HG02981 (cell line): ENCODE results near the gene SCYL1.

Experiments
- ATAC-seq: cut with Tn5 transposase; IDR thresholded peaks from one replicate; pipeline ENCODE4 v1.9.1; 2021; ENCODE audit warnings: mild to moderate bottlenecking, moderate library complexity; ENCODE audit not compliant: unreplicated experiment

The SCYL1 gene

GRCh38 chr11:65492637-65493366, 32.1 kb upstream of the SCYL1 start:
- ATAC-seq, result no peak

DNA sequence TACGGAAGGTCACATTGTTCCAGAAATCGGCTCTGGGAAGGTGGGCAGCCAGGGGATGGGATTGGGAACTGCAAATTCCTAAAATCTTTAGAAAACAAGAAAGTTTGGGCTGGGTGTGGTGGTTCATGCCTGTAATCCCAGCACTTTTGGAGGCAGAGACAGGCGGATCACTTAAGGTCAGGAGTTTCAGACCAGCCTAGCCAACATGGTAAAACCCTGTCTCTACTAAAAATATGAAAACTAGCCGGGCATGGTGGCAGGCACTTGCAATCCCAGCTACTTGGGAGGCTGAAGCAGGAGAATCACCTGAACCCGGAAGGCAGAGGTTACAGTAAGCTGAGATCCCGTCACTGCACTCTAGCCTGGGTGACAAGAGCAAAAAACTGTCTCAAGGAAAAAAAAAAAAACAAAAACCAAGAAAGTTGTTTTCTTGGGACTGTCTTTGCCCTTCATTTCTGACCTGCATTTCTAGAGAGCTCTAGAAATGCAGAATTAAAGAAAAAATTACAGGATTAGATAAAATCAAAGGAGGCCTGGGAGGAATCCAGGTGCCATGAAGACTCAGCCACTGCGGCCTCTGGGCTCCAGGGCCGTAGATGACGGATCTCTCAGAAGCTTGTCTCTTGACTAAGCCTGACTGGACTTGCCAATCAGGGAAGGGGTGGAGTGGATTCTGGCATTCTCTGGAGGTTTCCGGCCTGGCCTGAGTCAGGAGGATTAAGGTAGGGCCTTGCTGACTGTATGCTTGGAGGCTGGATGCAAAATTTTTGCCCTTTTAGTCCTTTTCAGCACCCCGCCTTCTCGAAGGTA, 31.3 kb upstream of the SCYL1 start:
- ATAC-seq, result no peak

DNA sequence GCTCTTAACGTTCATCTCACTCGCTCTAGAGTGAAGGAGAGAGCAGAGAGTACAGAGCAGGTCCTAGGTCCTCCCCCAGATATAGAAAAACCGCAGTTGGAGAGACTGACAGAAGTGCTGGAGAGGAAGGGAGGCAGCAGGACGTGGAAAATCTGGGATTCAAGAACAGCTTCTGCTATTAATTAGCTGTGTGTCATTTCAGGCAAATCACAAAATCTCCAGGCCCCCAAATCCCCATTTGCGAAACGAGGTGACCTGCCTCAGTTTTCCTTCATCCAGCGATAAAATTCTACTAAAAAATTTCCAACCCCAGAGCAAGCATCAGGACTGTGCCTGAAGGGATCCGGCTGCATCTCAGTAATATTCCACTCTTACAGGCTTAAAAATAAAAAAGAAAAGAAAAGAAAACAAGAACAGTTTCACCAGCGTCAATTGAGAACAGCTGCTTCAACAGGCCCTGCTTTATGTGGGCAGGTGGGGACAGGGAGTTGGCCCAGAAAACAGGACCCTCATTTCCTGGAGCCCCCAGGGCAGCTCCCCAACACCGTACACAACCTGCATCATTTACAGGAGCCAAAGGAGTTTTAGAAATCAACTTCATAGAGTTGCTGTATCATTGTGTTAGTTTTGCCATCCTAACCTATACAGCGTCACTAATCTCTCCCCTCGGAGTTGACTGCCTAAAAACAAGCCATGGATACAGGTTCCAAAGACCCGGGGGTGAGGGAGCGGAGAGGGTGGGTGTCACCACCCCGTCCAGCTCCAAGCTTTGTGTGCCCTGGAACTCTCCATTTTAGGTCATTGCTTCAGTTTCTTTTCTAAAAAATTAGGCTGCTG, 28.4 kb upstream of the SCYL1 start:
- no peak for ATAC-seq

- peak; percentile 59 for ATAC-seq
Observed at GRCh38 chr11:65497141-65498041, 27.5 kb upstream of the SCYL1 start.

GRCh38 chr11:65498042-65498726, 26.7 kb upstream of the SCYL1 start:
- ATAC-seq, result no peak

- ATAC-seq, result no peak
Observed at GRCh38 chr11:65498727-65498976, 26.2 kb upstream of the SCYL1 start.

DNA sequence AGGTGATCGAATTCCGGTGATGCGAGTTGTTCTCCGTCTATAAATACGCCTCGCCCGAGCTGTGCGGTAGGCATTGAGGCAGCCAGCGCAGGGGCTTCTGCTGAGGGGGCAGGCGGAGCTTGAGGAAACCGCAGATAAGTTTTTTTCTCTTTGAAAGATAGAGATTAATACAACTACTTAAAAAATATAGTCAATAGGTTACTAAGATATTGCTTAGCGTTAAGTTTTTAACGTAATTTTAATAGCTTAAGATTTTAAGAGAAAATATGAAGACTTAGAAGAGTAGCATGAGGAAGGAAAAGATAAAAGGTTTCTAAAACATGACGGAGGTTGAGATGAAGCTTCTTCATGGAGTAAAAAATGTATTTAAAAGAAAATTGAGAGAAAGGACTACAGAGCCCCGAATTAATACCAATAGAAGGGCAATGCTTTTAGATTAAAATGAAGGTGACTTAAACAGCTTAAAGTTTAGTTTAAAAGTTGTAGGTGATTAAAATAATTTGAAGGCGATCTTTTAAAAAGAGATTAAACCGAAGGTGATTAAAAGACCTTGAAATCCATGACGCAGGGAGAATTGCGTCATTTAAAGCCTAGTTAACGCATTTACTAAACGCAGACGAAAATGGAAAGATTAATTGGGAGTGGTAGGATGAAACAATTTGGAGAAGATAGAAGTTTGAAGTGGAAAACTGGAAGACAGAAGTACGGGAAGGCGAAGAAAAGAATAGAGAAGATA, 25.7 kb upstream of the SCYL1 start, which contains the start of gene MALAT1:
MALAT1 (plus strand) TSS at position 69 of the 736 bp plus-strand sequence.
- ATAC-seq, result no peak

- no peak for ATAC-seq
Observed at GRCh38 chr11:65499713-65500386, 25.0 kb upstream of the SCYL1 start.

DNA sequence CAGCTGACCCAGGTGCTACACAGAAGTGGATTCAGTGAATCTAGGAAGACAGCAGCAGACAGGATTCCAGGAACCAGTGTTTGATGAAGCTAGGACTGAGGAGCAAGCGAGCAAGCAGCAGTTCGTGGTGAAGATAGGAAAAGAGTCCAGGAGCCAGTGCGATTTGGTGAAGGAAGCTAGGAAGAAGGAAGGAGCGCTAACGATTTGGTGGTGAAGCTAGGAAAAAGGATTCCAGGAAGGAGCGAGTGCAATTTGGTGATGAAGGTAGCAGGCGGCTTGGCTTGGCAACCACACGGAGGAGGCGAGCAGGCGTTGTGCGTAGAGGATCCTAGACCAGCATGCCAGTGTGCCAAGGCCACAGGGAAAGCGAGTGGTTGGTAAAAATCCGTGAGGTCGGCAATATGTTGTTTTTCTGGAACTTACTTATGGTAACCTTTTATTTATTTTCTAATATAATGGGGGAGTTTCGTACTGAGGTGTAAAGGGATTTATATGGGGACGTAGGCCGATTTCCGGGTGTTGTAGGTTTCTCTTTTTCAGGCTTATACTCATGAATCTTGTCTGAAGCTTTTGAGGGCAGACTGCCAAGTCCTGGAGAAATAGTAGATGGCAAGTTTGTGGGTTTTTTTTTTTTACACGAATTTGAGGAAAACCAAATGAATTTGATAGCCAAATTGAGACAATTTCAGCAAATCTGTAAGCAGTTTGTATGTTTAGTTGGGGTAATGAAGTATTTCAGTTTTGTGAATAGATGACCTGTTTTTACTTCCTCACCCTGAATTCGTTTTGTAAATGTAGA, 24.3 kb upstream of the SCYL1 start:
- ATAC-seq, result no peak

GRCh38 chr11:65501186-65501471, 23.8 kb upstream of the SCYL1 start:
- no peak for ATAC-seq

GRCh38 chr11:65501472-65502273, 23.2 kb upstream of the SCYL1 start:
- ATAC-seq, result no peak

DNA sequence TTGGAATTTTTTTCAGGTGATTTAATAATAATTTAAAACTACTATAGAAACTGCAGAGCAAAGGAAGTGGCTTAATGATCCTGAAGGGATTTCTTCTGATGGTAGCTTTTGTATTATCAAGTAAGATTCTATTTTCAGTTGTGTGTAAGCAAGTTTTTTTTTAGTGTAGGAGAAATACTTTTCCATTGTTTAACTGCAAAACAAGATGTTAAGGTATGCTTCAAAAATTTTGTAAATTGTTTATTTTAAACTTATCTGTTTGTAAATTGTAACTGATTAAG, 22.7 kb upstream of the SCYL1 start:
- ATAC-seq, result no peak

- ATAC-seq, result no peak
Observed at GRCh38 chr11:65502555-65503367, 22.1 kb upstream of the SCYL1 start.

GRCh38 chr11:65503368-65503948, 21.4 kb upstream of the SCYL1 start:
- ATAC-seq, result no peak

DNA sequence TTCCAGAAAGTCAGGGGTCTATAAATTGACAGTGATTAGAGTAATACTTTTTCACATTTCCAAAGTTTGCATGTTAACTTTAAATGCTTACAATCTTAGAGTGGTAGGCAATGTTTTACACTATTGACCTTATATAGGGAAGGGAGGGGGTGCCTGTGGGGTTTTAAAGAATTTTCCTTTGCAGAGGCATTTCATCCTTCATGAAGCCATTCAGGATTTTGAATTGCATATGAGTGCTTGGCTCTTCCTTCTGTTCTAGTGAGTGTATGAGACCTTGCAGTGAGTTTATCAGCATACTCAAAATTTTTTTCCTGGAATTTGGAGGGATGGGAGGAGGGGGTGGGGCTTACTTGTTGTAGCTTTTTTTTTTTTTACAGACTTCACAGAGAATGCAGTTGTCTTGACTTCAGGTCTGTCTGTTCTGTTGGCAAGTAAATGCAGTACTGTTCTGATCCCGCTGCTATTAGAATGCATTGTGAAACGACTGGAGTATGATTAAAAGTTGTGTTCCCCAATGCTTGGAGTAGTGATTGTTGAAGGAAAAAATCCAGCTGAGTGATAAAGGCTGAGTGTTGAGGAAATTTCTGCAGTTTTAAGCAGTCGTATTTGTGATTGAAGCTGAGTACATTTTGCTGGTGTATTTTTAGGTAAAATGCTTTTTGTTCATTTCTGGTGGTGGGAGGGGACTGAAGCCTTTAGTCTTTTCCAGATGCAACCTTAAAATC, 20.8 kb upstream of the SCYL1 start:
- ATAC-seq, result no peak
